IMR-90 (cell line): ENCODE results near the gene MRPL58. TPM values are rescaled to one million over a fixed set of nuclear protein-coding genes. Genes with fewer than 3 reads are reported as not detected.

ENCODE experiments used
- ATAC-seq: fragments of 200-7000 bp; cut with Tn5 transposase; 2 replicates; pipeline ENCODE4 v1.9.1; 2020; ENCODE audit warnings: low read depth, mild to moderate bottlenecking, moderate library complexity
- BruUV-seq: library from RNA; stranded (reverse); fragments of 400-500 nt; replicated peaks from 2 replicates; lab custom pipeline; 2021; lab: Mats Ljungman, UMichigan
- CTCF ChIA-PET: fragments of 300-600 bp; formaldehyde crosslinking; extraction: SDS; loops from one replicate; lab custom pipeline; 2021; ENCODE audit warnings: antibody characterized with exemption; lab: Yijun Ruan, JAX
- POLR2A ChIA-PET: fragments of 300-600 bp; sonication (Branson Sonifier 250); formaldehyde crosslinking; loops from one replicate; lab custom pipeline; 2022; ENCODE audit warnings: antibody characterized with exemption; ENCODE audit not compliant: unreplicated experiment; lab: Charles Lee
- DNase-seq: peaks from one replicate; pipeline ENCODE4 v3.0.0; 2013
- H2AFZ ChIP-seq: replicated peaks from 2 replicates; pipeline ENCODE3; 2013; ENCODE audit warnings: low read length, mild to moderate bottlenecking; ENCODE audit not compliant: poor library complexity
- H2AK5ac ChIP-seq: 2 replicates; pipeline ENCODE4 v1.6.1; 2013; ENCODE audit warnings: low read depth, low read length, inconsistent platforms
- H2AK9ac ChIP-seq: replicated peaks from 2 replicates; pipeline ENCODE3; 2013; ENCODE audit warnings: mild to moderate bottlenecking, low read depth, low read length, moderate library complexity; ENCODE audit not compliant: poor library complexity
- H2BK120ac ChIP-seq: 2 replicates; pipeline ENCODE4 v1.6.1; 2013; ENCODE audit warnings: low read depth, low read length, inconsistent platforms
- H2BK15ac ChIP-seq: 3 replicates; pipeline ENCODE4 v1.6.1; 2013; ENCODE audit warnings: low read depth, low read length, inconsistent platforms
- H2BK20ac ChIP-seq: 2 replicates; pipeline ENCODE4 v1.6.1; 2013; ENCODE audit warnings: low read depth, mild to moderate bottlenecking, inconsistent platforms, low read length, moderate library complexity
- H2BK5ac ChIP-seq: 2 replicates; pipeline ENCODE4 v1.6.1; 2013; ENCODE audit warnings: mild to moderate bottlenecking, low read depth, low read length, inconsistent platforms; ENCODE audit not compliant: poor library complexity, severe bottlenecking
- H3K14ac ChIP-seq: replicated peaks from 2 replicates; pipeline ENCODE4 v1.6.1; 2013; ENCODE audit warnings: low read depth, low read length, inconsistent platforms
- H3K18ac ChIP-seq: 2 replicates; pipeline ENCODE4 v1.6.1; 2013; ENCODE audit warnings: low read depth, low read length, control low read depth
- H3K23ac ChIP-seq: 2 replicates; pipeline ENCODE4 v1.6.1; 2013; ENCODE audit warnings: low read depth, low read length, inconsistent platforms
- H3K27ac ChIP-seq: 2 replicates; pipeline ENCODE4 v1.5.1; 2013; ENCODE audit warnings: mild to moderate bottlenecking, control low read depth, low read length; ENCODE audit not compliant: insufficient read depth
- H3K27me3 ChIP-seq: 2 replicates; pipeline ENCODE4 v1.6.1; 2013; ENCODE audit warnings: low read length; ENCODE audit not compliant: control insufficient read depth, insufficient read depth
- H3K36me3 ChIP-seq: 2 replicates; pipeline ENCODE4 v1.6.1; 2013; ENCODE audit warnings: low read length, mixed read lengths; ENCODE audit not compliant: control insufficient read depth, insufficient read depth
- H3K4ac ChIP-seq: 2 replicates; pipeline ENCODE4 v1.6.1; 2013; ENCODE audit warnings: low read depth, low read length, inconsistent platforms
- H3K4me1 ChIP-seq: 2 replicates; pipeline ENCODE4 v1.6.1; 2013; ENCODE audit warnings: low read length, mixed read lengths; ENCODE audit not compliant: control insufficient read depth, insufficient read depth
- H3K4me2 ChIP-seq: 2 replicates; pipeline ENCODE4 v1.6.1; 2013; ENCODE audit warnings: low read depth, mild to moderate bottlenecking, control low read depth, low read length, moderate library complexity
- H3K4me3 ChIP-seq: 2 replicates; pipeline ENCODE4 v1.5.1; 2013; ENCODE audit warnings: low read depth, mild to moderate bottlenecking, control low read depth, low read length, moderate library complexity; ENCODE audit not compliant: insufficient read depth
- H3K56ac ChIP-seq: 2 replicates; pipeline ENCODE4 v1.6.1; 2013; ENCODE audit warnings: low read length, inconsistent platforms; ENCODE audit not compliant: insufficient read depth; ENCODE audit errors: extremely low read depth
- H3K79me1 ChIP-seq, 2 experiments: 2 replicates each; pipeline ENCODE4 v1.6.1; 2013; ENCODE audit warnings: low read length in 2 of 2, inconsistent platforms in 1 of 2, low read depth in 1 of 2
- H3K9ac ChIP-seq: 2 replicates; pipeline ENCODE4 v1.6.1; 2013; ENCODE audit warnings: low read depth, low read length, control low read depth
- H3K9me1 ChIP-seq: 2 replicates; pipeline ENCODE4 v1.6.1; 2013; ENCODE audit warnings: low read length, inconsistent platforms; ENCODE audit not compliant: insufficient read depth
- H3K9me3 ChIP-seq: 2 replicates; pipeline ENCODE4 v1.6.1; 2013; ENCODE audit warnings: low read length; ENCODE audit not compliant: control insufficient read depth, insufficient read depth
- H4K20me1 ChIP-seq: 2 replicates; pipeline ENCODE4 v1.6.1; 2013; ENCODE audit warnings: low read length, inconsistent platforms; ENCODE audit not compliant: insufficient read depth
- H4K5ac ChIP-seq: 2 replicates; pipeline ENCODE4 v1.6.1; 2013; ENCODE audit warnings: mild to moderate bottlenecking, low read depth, low read length, control low read depth
- H4K8ac ChIP-seq, 2 experiments: 2 replicates each; pipeline ENCODE4 v1.6.1; 2013; ENCODE audit warnings: low read depth in 2 of 2, low read length in 2 of 2, control low read depth in 1 of 2, inconsistent platforms in 1 of 2
- H4K91ac ChIP-seq: 2 replicates; pipeline ENCODE4 v1.6.1; 2013; ENCODE audit warnings: low read depth, low read length, inconsistent platforms; ENCODE audit not compliant: insufficient read depth
- RFX5 ChIP-seq: IDR thresholded peaks from 2 replicates; pipeline ENCODE4 v1.8.0; 2012; ENCODE audit warnings: low read depth, mild to moderate bottlenecking, low read length, moderate library complexity
- SMC3 ChIP-seq: fragments of 150-350 bp; IDR thresholded peaks from 2 replicates; pipeline ENCODE4 v1.6.1; 2016; ENCODE audit warnings: low read depth, mild to moderate bottlenecking, antibody characterized with exemption, low read length, moderate library complexity
- WGBS, 2 experiments: methylation state at CpG; one replicate each; pipeline versions ENCODE4 v1.1.5 to v1.1.7; 2013; ENCODE audit warnings: missing lambda C conversion rate in 2 of 2; ENCODE audit not compliant: insufficient read length in 1 of 2; ENCODE audit errors: extremely low coverage in 2 of 2; 5-methylcytosine and 5-hydroxymethylcytosine counted together
- dilution Hi-C: fragments of 300-500 bp; cut with HindIII; formaldehyde crosslinking; loops from one replicate; pipeline ENCODE4 v1.14.3; 2018; ENCODE audit warnings: low sequenced_read_pairs; ENCODE audit not compliant: unreplicated experiment
- in situ Hi-C: fragments of 300-500 bp; cut with MboI; formaldehyde crosslinking; loops from 3 replicates; pipeline ENCODE4 v1.14.3; 2019; ENCODE audit warnings: low sequenced_read_pairs, inconsistent platforms, mixed read lengths
- intact Hi-C: fragments of 100-400 bp; cut with micrococcal nuclease; formaldehyde crosslinking; loops from 2 replicates; pipeline ENCODE4 v1.10.0; 2022
- polyA plus RNA-seq, 3 experiments: library from polyadenylated mRNA; depleted of rRNA; stranded (reverse); fragments of >200 nt; gene quantifications; 2 replicates each; pipeline ENCODE4 v1.2.3, GENCODE V29; 2012; ENCODE audit warnings: low replicate concordance in 1 of 3
- total RNA-seq: library from RNA; depleted of rRNA; stranded (reverse); fragments of >200 nt; gene quantifications from 2 replicates; pipeline ENCODE4 v1.2.3, GENCODE V29; 2012

MRPL58 gene
- total and polyA plus RNA-seq, 2 of the 4 experiments (the other 2 are of a cell fraction), result 42.5 to 53.0 TPM

DNA sequence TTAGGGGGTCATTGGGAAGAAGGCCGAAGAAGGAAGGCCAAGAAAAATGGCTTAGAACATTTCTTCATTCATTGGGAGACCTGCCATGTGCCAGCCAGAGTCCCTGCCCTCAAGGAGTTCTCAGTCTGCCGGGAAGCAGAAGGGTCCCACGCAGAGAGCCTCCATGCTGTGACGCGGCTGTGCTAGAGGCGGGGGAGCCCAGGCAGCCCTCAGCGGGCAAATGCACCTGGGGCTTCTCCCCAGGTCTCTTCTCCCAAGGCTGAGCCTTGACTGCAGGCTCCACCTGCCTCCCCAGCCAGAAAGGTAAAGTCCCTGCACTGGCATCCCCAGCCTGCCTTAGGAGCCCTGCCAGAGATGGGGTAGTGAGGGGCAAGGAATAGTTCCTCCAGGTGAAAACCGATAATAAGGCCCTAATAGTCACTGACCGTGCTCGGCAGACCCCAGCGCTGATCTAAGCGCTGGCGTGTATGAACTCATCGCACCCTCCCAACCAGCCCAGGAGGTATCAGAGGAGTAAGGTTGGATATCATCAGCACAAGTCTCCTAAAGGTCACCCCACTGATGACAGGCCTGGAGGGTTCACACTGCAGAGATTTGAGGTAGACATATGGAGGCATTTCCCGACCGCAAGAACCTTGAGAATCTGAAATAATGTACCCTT, 31.0 kb upstream of the MRPL58 start:
- Histone ChIP-seq H4K5ac (peak overlapping the region; percentile 90), H3K23ac (peak overlapping the region; percentile 65), H4K8ac (peak overlapping the region; percentile 77 to 98), H2AFZ (peak overlapping the region; percentile 99), H2BK5ac (peak overlapping the region; percentile 61), H3K4ac (peak overlapping the region; percentile 79), H2BK120ac (peak overlapping the region; percentile 66), H3K9me3 (no peaks in the 10 kb centered on the region), H3K36me3 (no peaks in the 10 kb centered on the region), H3K4me3 (peak overlapping the region; percentile 77), H3K9me1 (peaks cover 5% of the 10 kb centered on the region), H4K20me1 (no peaks in the 10 kb centered on the region), H3K56ac (peak overlapping the region; percentile 68), H2AK5ac (peak overlapping the region; percentile 71), H3K4me1 (peaks cover 10% of the 10 kb centered on the region), H3K9ac (peak overlapping the region; percentile 83), H3K4me2 (peak overlapping the region; percentile 71), H3K27ac (peak overlapping the region; percentile 64), H2AK9ac (peak overlapping the region; percentile 70), H4K91ac (peak overlapping the region; percentile 67), H2BK20ac (peak overlapping the region; percentile 3; the same call in 1 of the 2 replicates), H3K14ac (peak overlapping the region; percentile 88), H3K79me1 (peaks cover 4 to 12% of the 10 kb centered on the region in 2 experiments; a peak in 3 of 4 replicates), H2BK15ac (peak overlapping the region; percentile 77; the same call in 2 of the 3 replicates), H3K27me3 (peaks cover 6% of the 10 kb centered on the region; the same call in 1 of the 2 replicates), H3K18ac (peak overlapping the region; percentile 73)
- ChIA-PET CTCF (no interaction called here), POLR2A (no interaction called here)
- DNase-seq (no peak), ATAC-seq (no peak)
- TF ChIP-seq SMC3, result peak; percentile 1; the same call in 1 of the 2 replicates
- no peak for TF ChIP-seq RFX5
- in situ Hi-C loops, result no loop called here
- WGBS, 2 experiments, result no CpG with 5 or more reads among the region's 16 CpGs
- BruUV-seq, result no TSS peak
- dilution Hi-C loops, result no loop called here
- intact Hi-C loops, result no loop called here
